GM10847 (cell line): ENCODE results near the gene ZC3H18.

Experiments used
- POLR2A ChIP-seq: IDR thresholded peaks from 2 replicates; pipeline ENCODE4 v1.6.1; 2011; ENCODE audit not compliant: insufficient read length; ENCODE audit errors: extremely low read depth

Gene ZC3H18

DNA sequence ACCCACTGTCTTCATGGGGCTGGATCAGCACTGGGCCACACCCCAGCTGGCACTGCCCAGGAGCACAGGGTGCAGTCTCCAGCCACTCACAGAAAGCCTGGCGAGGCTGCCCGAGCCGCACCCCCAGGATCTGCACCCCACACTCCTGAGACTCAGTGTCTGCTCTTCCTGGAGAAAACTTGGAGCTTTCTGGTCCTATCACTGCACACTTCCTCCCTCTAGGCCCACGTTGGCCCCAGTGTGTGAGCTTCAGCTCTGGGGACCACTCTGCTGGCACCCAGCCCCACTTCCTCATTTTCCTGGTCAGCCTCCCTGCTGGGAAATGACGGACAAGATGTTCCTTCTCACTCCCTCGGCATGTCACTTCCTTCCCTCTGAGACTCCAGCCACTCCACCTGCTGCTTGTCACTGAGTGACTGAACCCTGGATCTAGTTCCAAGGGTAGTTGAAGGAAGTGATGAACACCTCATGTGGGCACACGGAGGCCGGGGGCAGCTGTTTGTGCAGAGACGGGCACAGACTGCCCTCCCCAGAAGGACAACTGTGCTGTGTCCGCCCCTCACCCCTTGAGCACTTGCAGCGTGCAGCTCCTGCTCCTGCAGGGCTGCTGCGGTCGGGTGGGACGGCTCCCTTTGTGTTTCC lies 29.0 kb downstream of the ZC3H18 start:
- TF ChIP-seq POLR2A: no peak

DNA sequence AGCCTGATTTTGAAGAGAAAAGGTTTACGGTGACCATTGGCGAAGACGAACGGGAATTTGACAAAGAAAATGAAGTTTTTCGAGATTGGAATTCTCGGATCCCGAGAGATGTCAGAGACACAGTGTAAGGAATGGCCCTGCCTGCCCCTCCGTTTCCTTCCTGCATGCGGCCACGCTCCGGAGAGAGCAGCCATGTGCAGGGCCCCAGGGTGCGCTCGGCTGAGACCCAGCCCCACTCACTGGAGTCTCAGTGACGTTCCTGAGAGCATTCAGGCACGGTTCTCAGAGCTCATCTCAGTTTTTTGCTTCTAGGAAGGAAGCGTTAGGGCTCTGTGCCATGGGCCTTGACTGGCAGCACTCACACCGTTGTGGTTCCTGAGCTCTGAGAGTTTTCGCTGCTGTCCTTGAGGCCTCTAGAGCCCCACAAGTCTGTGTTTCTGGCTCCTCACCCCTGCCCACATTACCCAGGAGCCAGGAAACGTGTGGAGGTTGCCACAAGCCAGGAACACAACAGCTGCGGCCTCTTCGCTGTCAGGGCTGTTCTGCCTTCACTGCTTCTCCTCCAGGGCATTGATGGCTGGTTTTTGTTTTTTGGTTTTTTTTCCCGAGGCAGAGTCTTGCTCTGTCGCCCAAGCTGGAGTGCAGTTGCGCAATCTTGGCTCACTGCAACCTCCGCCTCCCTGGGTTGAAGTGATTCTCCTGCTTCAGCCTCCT lies 29.8 kb downstream of the ZC3H18 start:
- no peak for TF ChIP-seq POLR2A

DNA sequence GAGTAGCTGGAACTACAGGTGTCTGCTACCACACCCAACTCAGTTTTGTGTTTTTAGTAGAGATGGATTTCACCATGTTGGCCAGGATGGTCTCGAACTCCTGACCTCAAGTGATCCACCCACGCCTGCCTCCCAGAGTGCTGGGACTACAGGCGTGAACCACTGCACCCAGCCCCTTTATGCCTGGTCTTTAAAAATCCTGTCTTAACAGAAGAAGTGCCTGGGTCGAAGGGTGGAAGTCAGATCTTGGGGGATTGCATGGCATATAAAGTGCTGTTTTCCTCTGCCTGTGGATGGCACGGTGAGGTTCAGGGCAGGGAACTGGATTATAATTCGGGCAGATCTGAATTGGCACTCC lies 30.3 kb downstream of the ZC3H18 start:
- TF ChIP-seq POLR2A: no peak

DNA sequence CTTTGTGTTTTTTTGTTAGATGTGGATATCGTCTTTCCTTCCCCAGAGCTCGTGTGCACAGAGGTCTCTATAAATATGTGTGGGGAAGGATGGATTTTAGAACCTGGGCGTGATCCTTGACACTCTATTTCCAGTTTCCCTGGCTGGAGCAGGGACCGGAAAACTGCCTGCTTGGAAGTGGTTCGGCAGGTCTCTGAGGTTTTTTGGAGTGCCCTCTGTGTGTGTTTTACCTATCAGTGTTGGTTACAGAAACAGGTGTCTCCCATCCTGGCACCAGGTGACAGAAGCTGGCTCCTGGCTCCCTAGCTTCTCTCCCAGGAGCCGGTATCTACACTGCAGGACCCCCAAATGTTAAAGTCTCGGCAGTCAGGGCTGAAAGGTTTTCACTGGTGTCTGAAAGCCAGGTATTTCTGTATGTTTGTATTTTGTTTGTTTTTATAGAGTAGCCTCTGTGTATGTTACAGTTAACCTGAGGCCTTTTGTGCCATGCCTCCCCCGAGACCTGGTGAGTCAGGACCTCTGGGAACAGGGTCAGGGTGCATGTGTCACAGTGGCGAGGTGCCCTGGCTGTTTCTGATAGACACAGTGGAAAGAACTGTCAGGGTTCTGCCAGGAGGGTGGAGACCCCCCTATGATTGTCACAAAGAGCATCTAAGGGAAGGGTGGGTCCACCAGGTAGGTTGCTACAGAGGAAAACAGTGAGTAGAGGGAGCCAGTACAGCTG lies 31.3 kb downstream of the ZC3H18 start:
- no peak for TF ChIP-seq POLR2A

DNA sequence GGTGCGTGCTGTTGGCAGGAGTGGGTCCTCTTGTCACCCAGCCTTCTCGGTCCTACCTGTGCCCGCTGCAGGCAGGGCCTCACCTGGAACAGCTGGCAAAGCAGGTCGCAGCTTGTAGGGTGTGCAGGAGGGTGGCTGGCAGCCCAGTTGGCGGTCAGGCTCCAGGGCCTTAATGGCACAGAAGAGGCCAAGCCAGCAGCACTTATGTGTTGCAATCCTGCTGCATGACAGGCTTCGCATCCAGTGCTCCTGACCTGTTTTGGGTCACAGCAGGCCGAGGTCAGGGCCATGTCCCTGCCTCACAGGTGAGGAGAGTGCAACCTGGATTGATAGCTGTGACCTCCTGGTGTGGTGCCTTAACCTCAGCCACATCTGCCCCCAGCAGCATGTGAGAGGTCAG lies 31.9 kb downstream of the ZC3H18 start:
- TF ChIP-seq POLR2A: no peak

DNA sequence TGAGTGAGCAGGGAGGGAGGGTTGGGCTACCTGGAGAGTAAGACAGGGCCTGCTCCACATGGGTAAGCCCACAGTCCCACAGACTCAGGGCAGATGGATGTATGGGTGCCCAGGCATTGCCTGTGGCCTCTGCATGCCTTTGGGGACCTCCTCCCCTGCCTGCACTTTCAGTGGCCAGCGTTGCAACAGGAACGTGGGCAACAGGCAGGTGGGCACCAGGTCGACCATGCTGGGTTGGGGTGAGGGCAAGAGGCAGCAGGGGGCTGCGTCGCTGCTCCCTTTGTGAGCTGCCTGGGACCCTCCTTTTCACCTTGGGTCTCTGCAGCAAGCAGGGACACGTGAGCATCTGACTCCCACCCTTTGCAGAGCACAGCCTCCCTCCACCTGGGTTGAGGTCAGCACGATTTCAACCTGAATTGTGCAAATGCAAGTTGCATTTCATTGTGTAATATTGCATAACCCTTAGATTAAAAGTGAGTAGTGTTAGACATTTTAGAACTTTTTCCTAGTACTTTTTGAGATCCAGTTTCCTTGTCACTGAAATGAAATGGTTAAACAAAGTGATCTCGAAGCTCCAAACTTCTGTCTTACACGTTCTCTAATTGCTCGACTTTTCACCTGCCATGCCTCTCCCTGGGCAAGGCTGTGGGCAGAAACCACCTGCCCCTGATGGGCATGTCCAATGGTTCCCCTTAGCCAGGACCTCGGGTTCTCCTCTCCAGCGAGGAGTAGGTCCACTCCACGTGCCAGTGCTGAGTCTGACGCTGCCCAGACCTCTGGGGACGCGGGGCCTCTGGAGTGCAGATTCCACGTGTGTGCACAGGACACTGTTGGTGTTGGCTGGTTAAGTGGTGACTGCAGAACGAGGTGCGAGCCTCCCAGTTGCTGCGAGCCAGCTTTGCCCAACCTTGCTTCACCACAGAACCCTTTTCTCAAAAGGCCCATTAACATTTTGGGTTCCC lies 35.3 kb downstream of the ZC3H18 start:
- no peak for TF ChIP-seq POLR2A

DNA sequence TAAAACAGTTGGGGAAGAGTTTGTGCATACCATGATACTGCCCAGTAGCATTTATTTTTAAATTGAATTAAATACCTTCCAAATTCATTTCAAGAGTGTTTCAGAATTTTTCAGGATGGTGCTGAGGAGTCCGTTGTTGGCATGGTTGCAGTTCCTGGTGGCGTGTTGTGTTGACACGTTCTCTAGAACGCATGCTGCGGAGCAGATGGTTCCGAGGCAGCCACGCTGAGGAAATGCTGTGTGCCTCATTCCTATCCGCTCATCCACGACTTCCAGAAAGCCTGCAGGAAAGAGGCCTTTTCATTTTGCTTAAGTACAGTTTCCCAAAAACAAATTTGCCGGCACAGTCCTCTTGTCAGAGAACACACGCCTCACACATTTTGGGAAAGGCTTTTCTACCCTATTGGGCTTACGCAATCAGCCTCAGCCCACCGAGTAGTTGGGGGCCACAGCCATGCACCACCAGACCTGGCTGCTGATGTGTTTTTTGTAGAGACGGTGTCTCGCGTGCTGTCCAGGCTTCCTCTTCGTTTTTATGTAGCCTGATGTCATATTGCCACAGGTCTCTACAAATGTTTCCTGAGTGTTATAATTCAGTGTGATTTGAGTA lies 36.0 kb downstream of the ZC3H18 start:
- TF ChIP-seq POLR2A: no peak

DNA sequence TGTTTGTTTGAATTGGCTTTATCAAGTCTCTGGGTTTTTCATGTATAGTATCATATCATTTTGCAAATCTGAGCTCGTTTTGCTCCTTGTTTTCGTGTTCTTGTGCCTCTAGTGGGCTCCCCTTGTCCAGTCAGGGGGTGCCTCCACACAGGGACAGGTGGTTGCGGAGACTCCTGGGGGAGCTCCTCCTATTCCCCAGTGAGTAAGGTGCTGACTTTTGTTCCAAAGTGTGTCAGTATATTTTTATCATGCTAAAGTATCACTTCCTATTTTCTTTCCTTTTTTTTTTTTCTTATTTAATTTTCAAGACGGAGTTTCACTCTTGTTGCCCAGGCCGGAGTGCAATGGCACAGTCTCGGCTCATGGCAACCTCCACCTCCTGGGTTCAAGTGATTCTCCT lies 37.9 kb downstream of the ZC3H18 start:
- no peak for TF ChIP-seq POLR2A

DNA sequence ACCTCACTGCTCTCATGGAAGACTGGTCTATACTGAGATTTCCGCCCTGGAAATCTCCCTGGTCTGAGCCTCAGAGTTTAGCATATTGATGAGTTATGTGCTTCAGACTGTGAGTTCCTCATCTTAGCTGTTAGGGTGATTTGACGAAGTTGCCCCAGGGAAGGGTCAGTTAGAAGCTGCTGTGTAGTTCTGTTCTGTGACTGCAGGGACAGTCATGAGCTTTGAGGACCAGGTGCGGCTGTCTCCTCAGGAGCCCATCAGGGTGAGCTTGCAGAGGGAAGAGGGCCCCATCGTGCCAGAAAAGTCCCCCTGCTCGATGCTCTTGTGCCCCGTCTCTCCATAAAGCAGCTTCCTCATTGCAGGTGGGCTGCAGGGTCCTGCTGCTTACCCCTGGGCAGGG lies 39.9 kb downstream of the ZC3H18 start:
- no peak for TF ChIP-seq POLR2A

DNA sequence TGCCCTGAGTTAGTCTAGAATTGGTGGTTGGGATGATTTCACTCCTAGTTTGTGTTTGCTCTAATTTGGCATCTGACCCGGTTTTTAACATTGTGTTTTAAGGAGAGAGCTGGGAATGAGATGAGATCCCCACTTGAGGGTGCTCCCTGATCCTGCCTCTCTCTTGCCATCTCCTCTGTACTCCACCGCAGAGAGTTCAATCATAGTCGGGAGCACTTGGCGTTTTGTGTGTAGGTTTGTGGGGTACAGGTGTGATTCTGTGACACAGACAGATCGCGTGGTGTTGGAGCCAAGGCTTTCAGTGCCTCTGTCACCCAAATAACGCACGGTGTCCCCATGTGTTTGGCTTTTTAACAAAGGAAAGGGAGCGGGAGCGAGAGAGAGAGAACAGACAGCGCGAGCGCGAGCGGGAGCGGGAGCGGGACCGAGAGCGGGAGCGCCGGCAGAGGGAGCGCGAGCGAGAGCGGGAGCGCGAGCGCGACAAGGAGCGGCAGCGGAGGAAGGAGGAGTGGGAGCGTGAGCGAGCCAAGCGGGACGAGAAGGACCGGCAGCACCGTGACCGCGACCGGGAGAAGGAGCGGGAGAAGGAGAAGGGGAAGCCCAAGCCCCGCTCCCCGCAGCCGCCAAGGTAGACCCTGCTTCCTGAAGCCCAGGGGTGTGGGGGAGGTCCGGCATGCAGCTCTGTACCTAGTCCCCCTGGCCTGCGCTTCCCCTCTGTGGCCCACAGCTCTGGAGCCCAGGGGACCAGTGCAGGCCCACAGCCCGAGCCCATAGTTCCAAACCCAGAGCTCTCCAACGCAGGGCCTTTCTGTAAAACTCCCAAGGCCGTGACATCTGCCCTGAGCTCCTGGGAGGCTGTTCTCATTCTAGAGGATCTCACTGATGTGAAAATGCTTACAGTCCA lies 41.0 kb downstream of the ZC3H18 start:
- TF ChIP-seq POLR2A: no peak

DNA sequence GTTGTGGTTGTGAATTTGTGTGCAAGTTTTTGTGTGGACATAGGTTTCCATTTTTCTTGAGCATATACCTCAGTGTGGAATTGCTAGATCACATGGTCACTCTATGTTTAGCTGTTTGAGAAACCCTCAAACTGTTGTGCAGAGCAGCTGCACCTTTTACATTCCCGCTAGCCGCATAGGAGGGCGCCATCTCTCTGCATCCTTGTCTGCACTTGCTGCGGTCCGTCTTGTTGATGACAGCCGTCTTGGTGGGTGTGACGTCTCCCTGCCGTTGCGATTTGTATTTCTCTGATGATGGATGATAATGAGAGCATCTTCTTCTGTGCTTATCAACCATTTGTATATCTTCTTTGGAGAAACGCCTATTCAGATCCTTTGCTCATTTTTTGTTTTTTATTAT lies 43.1 kb downstream of the ZC3H18 start:
- TF ChIP-seq POLR2A: no peak

DNA sequence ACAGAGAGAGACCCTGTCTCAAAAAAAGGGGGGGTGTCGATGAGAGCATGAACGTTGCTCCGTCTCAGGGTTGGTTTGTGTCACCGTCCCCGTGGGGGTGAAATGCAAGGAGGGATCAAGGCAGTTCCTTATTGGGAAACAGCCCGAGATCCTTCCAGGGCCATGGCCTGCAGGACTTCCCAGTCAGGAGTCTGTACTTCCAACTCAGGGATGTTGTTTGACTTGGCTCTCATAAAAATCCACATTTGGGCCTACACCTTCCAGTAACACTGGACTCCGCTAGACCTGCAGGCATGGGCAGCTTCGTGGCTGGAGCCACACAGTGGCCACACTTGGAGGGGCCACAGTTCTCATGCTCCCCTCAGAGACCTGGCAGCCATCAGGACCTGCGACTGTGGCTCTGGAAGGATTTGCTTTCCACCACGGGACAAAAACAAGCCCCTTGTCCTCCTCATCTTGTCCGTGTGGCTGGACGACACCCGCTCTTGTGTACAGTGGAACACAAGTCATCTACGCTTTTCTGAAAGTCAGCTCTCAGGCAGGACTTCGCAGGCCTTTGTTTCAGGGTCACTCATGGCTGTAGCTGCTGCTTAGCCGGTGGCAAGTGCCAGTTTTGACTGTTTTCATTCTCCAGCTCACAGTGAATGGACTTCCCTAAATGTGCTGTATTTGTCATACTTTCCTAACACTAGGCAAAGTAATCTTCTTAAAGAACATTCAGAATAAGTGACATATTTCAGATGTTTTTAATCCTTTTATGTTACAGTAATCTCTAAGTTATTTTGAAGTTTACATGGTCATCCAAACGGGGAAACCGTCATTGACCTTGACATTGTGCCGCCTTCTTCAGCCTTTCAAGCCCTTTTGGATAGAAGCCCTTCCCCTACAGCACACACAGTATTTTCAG lies 44.0 kb downstream of the ZC3H18 start:
- TF ChIP-seq POLR2A: no peak
